GM06990 (cell line): ENCODE results near the gene PPP6R1.

ENCODE experiments used
- DNase-seq: peaks from one replicate; pipeline ENCODE4 v3.0.0-alpha.2; 2011; ENCODE audit not compliant: insufficient read length; ENCODE audit errors: extremely low read depth
- H3K27me3 ChIP-seq: replicated peaks from 2 replicates; pipeline ENCODE4 v1.6.0; 2011; ENCODE audit warnings: low read length; ENCODE audit not compliant: control insufficient read depth, insufficient read depth
- H3K36me3 ChIP-seq: 2 replicates; pipeline ENCODE4 v1.5.1; 2011; ENCODE audit warnings: low read length; ENCODE audit not compliant: control insufficient read depth, insufficient read depth
- H3K4me3 ChIP-seq: replicated peaks from 2 replicates; pipeline ENCODE4 v1.5.1; 2011; ENCODE audit warnings: low read depth, mild to moderate bottlenecking, control low read depth, low read length
- CTCF ChIP-seq: IDR thresholded peaks from 2 replicates; pipeline ENCODE4 v1.5.1; 2011; ENCODE audit warnings: low read length, control low read depth, mild to moderate bottlenecking, inconsistent platforms; ENCODE audit not compliant: insufficient read depth, poor library complexity, severe bottlenecking

The PPP6R1 gene

DNA sequence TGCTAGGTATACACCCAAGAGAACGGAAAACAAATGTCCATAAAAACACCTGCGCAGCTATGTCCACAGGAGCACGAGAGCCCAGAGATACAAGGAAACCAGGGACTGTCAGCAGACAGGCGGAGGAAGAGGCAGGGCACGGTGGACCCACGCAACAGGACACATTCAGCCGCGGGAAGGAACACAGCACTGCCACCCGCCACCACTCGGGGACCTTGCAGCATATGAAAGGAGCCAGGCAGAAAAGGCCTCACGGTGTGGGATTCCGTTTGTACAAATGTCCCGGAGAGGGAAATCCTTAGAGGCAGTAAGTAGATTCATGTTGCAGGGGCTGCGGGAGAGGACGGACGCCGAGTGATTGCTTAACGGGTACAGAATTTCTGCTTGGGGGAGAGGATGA, 13.3 kb upstream of the PPP6R1 start:
- Histone ChIP-seq H3K4me3 (no peak overlapping the region), H3K27me3 (no peaks in the 10 kb centered on the region), H3K36me3 (peaks cover 2% of the 10 kb centered on the region)
- no peak for DNase-seq
- TF ChIP-seq CTCF: no peak

GRCh38 chr19:55270172-55270942, 11.5 kb upstream of the PPP6R1 start:
- no peak for DNase-seq

DNA sequence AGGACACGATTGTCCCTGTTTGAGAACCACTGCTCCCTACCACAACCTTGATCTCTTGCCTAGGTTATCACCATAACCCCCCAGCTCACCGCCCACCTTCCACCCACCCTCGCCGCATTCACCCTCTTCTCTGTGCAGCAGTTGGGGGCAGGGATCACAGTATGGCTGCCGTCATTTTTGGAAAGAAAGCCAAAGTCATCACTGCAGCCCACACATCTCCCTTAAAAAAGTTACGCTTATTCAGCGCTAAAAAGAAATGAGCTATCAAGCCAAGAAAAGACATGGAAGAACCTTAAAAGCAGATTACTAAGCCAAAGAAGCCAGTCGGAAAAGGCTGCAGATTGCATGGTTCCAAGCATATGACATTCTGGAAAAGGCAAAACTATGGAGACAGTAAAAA, 10.5 kb upstream of the PPP6R1 start:
- no peaks in the 10 kb centered on the region for H3K27me3 ChIP-seq
- peaks cover 2% of the 10 kb centered on the region for H3K36me3 ChIP-seq
- H3K4me3 ChIP-seq: no peak overlapping the region
- no peak for TF ChIP-seq CTCF
- DNase-seq: no peak

More at GRCh38 chr19:55270172-55270942, 11.5 kb upstream of the PPP6R1 start:
- no peak overlapping the region for H3K4me3 ChIP-seq
- peaks cover 2% of the 10 kb centered on the region for H3K36me3 ChIP-seq
- TF ChIP-seq CTCF: no peak
- H3K27me3 ChIP-seq: no peaks in the 10 kb centered on the region

DNA sequence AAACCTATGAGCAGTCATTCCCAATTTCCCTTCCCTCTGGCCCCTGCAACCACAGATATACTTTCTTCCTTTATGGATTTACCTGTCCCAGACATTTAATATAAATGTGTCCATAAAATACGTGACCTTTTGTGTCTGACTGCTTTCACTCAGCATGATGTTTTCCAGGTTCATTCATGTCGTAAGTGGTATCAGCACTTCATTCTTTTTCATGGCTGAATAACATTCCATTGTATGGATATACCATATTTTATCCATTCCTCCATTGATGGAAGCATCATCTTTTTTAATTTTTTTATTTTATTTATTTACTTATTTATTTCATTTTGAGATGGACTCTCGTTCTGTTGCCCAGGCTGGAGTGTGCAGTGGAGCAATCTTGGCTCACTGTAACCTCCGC, 8.0 kb upstream of the PPP6R1 start:
- no peak for DNase-seq
- H3K36me3 ChIP-seq: no peaks in the 10 kb centered on the region; the same call in 1 of the 2 replicates
- H3K4me3 ChIP-seq: no peak overlapping the region
- no peak for TF ChIP-seq CTCF
- no peaks in the 10 kb centered on the region for H3K27me3 ChIP-seq

- Histone ChIP-seq H3K36me3 (no peaks in the 10 kb centered on the region; the same call in 1 of the 2 replicates), H3K4me3 (no peak overlapping the region), H3K27me3 (no peaks in the 10 kb centered on the region)
- no peak for DNase-seq
- TF ChIP-seq CTCF: no peak
Measured at GRCh38 chr19:55266404-55266803, 7.6 kb upstream of the PPP6R1 start.
